ENCODE results near the gene CBY2. TPM values are rescaled to one million over a fixed set of nuclear protein-coding genes. Genes with fewer than 3 reads are reported as not detected.
"Not testable (repeated sequence)": the region's sequence is repeated elsewhere in the genome, so short reads cannot be mapped to it uniquely, and the experiment has no call there.

The CBY2 gene
- total RNA-seq, 1 donor from 2014 or later, result not detected

DNA sequence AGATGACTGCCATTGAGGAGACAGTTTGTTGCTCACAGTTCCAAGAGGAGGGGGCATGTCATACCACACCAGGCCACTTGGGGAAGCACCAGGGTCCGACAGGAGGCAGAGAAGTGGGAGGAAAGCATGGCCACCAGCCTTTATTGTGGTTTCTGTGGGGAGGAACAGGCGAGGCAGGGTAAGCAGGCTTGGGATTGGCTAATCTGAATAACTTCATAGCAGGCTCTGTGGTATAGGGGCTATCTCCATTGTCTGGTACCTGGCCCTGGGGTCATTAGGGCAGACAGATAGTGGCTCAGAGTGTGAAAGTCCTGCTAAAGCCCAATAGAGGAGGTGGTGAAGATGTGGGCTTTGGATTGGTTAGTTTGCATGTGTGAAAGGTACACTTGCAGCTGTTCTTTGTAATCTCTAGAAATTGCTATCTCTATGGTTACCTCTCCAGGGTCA, 35.5 kb downstream of the CBY2 start:
- Histone ChIP-seq H3K9ac (ENCODE audit: low read depth in 1 of 3, low read length in 3 of 3) (no peak overlapping the region), H3K27me3 (ENCODE audit: control insufficient read depth in 3 of 3, insufficient read depth in 3 of 3, low read length in 3 of 3) (no peaks in the 10 kb centered on the region), H3K9me3 (ENCODE audit: control insufficient read depth in 3 of 3, low read length in 3 of 3) (no peaks in the 10 kb centered on the region), H3K4me3 (ENCODE audit: low read length in 3 of 3) (no peak overlapping the region), H3K4me1 (ENCODE audit: control insufficient read depth in 3 of 3, insufficient read depth in 3 of 3, low read length in 3 of 3) (no peaks in the 10 kb centered on the region), H3K36me3 (ENCODE audit: control insufficient read depth in 3 of 3, insufficient read depth in 3 of 3, low read length in 3 of 3) (no peaks in the 10 kb centered on the region), H3K27ac (ENCODE audit: low read depth, low read length) (no peak overlapping the region)

DNA sequence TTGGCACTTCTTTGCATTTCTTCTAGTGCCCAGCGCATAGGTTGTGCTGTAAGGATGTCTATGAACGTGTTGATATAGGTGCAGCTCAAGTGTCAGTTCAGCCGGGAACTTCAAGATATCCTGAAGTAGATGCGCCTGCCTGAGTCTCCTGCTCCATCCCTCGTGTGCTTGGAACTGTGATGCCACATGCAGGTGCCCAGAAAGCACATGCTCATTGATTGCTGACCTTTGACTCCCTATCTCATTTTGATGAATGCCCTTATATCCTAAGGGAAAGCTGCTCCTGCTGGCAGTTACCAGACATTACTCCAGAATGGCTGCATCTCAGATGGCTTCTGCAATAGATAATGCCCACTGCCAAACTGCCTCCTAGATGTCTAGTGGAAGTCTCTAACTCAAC, 40.9 kb downstream of the CBY2 start:
- Histone ChIP-seq H3K9ac (ENCODE audit: low read depth in 1 of 3, low read length in 3 of 3) (no peak overlapping the region), H3K9me3 (ENCODE audit: control insufficient read depth in 3 of 3, low read length in 3 of 3) (no peaks in the 10 kb centered on the region), H3K27me3 (ENCODE audit: control insufficient read depth in 3 of 3, insufficient read depth in 3 of 3, low read length in 3 of 3) (peaks cover 0 to 2% (median 0%) of the 10 kb centered on the region in 3 donors), H3K36me3 (ENCODE audit: control insufficient read depth in 3 of 3, insufficient read depth in 3 of 3, low read length in 3 of 3) (no peaks in the 10 kb centered on the region), H3K4me1 (ENCODE audit: control insufficient read depth in 3 of 3, insufficient read depth in 3 of 3, low read length in 3 of 3) (no peaks in the 10 kb centered on the region), H3K27ac (ENCODE audit: low read depth, low read length) (no peak overlapping the region), H3K4me3 (ENCODE audit: low read length in 3 of 3) (no peak overlapping the region)

DNA sequence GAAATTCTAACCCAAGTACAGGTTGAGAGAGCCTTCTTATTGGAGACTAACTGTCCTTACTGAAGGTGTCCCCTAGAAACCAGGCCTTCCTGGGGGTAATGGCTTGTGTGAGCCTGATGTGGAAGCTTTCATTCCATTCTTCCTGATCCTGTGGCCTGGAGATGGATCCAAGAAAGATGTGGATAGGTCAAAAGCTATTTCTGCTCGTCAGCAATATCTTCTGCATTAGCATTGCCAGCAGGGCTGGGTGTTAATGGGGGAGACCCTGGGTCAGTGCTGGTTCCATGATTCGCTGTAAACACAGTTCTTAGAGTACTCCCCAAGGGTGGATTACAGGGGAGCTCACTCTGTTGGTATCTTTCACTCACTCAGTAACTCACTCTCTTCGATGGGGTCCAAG, 42.9 kb downstream of the CBY2 start:
- H3K4me1 ChIP-seq (ENCODE audit: control insufficient read depth in 3 of 3, insufficient read depth in 3 of 3, low read length in 3 of 3), result no peaks in the 10 kb centered on the region
- H3K4me3 ChIP-seq (ENCODE audit: low read length in 3 of 3), result no peak overlapping the region
- H3K9ac ChIP-seq (ENCODE audit: low read depth in 1 of 3, low read length in 3 of 3), result no peak overlapping the region
- no peak overlapping the region for H3K27ac ChIP-seq (ENCODE audit: low read depth, low read length)
- H3K27me3 ChIP-seq (ENCODE audit: control insufficient read depth in 3 of 3, insufficient read depth in 3 of 3, low read length in 3 of 3), result peaks cover 0 to 4% (median 2%) of the 10 kb centered on the region in 3 donors
- no peaks in the 10 kb centered on the region for H3K36me3 ChIP-seq (ENCODE audit: control insufficient read depth in 3 of 3, insufficient read depth in 3 of 3, low read length in 3 of 3)
- H3K9me3 ChIP-seq (ENCODE audit: control insufficient read depth in 3 of 3, low read length in 3 of 3), result no peaks in the 10 kb centered on the region

DNA sequence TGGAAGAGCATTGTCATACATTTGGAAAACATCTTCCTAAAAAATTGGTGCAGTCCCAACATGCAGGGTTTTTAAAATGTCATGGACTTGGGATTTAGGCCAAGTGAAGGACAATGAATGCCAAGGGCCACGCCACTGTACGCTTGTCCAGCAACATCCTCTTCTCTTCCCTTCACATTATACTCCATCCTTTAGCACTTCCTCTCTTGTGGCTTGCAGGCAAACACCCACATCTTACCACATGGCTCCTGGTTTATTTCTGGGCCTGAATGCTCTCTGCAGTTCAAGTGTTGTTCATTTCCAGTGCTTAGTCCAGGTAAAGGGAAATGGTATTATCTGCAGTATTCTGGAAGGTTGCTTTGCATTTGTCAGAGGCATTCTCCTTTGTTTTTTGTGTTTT, 45.0 kb downstream of the CBY2 start:
- Histone ChIP-seq H3K36me3 (ENCODE audit: control insufficient read depth in 3 of 3, insufficient read depth in 3 of 3, low read length in 3 of 3) (no peaks in the 10 kb centered on the region), H3K9ac (ENCODE audit: low read depth in 1 of 3, low read length in 3 of 3) (no peak overlapping the region), H3K4me1 (ENCODE audit: control insufficient read depth in 3 of 3, insufficient read depth in 3 of 3, low read length in 3 of 3) (no peaks in the 10 kb centered on the region), H3K9me3 (ENCODE audit: control insufficient read depth in 3 of 3, low read length in 3 of 3) (no peaks in the 10 kb centered on the region), H3K27me3 (ENCODE audit: control insufficient read depth in 3 of 3, insufficient read depth in 3 of 3, low read length in 3 of 3) (peaks cover 0 to 4% (median 2%) of the 10 kb centered on the region in 3 donors), H3K27ac (ENCODE audit: low read depth, low read length) (no peak overlapping the region), H3K4me3 (ENCODE audit: low read length in 3 of 3) (no peak overlapping the region)

- Histone ChIP-seq H3K36me3 (ENCODE audit: control insufficient read depth in 3 of 3, insufficient read depth in 3 of 3, low read length in 3 of 3) (no peaks in the 10 kb centered on the region), H3K9me3 (ENCODE audit: control insufficient read depth in 3 of 3, low read length in 3 of 3) (no peaks in the 10 kb centered on the region), H3K27me3 (ENCODE audit: control insufficient read depth in 3 of 3, insufficient read depth in 3 of 3, low read length in 3 of 3) (peaks cover 0 to 4% (median 0%) of the 10 kb centered on the region in 3 donors), H3K4me3 (ENCODE audit: low read length in 3 of 3) (no peak overlapping the region), H3K4me1 (ENCODE audit: control insufficient read depth in 3 of 3, insufficient read depth in 3 of 3, low read length in 3 of 3) (no peaks in the 10 kb centered on the region), H3K27ac (ENCODE audit: low read depth, low read length) (no peak overlapping the region), H3K9ac (ENCODE audit: low read depth in 1 of 3, low read length in 3 of 3) (no peak overlapping the region)
Observed at GRCh38 chr13:45748941-45749759, 47.0 kb downstream of the CBY2 start.

- H3K27me3 ChIP-seq (ENCODE audit: control insufficient read depth in 3 of 3, insufficient read depth in 3 of 3, low read length in 3 of 3), result peaks cover 0 to 4% (median 0%) of the 10 kb centered on the region in 3 donors
- no peaks in the 10 kb centered on the region for H3K36me3 ChIP-seq (ENCODE audit: control insufficient read depth in 3 of 3, insufficient read depth in 3 of 3, low read length in 3 of 3)
- H3K27ac ChIP-seq (ENCODE audit: low read depth, low read length), result no peak overlapping the region
- no peak overlapping the region for H3K9ac ChIP-seq (ENCODE audit: low read depth in 1 of 3, low read length in 3 of 3)
- no peaks in the 10 kb centered on the region for H3K9me3 ChIP-seq (ENCODE audit: control insufficient read depth in 3 of 3, low read length in 3 of 3)
- no peaks in the 10 kb centered on the region for H3K4me1 ChIP-seq (ENCODE audit: control insufficient read depth in 3 of 3, insufficient read depth in 3 of 3, low read length in 3 of 3)
- no peak overlapping the region for H3K4me3 ChIP-seq (ENCODE audit: low read length in 3 of 3)
Observed at GRCh38 chr13:45750566-45750965, 48.4 kb downstream of the CBY2 start.

- Histone ChIP-seq H3K4me1 (ENCODE audit: control insufficient read depth in 3 of 3, insufficient read depth in 3 of 3, low read length in 3 of 3) (no peaks in the 10 kb centered on the region), H3K9me3 (ENCODE audit: control insufficient read depth in 3 of 3, low read length in 3 of 3) (no peaks in the 10 kb centered on the region), H3K4me3 (ENCODE audit: low read length in 3 of 3) (no peak overlapping the region), H3K27me3 (ENCODE audit: control insufficient read depth in 3 of 3, insufficient read depth in 3 of 3, low read length in 3 of 3) (peaks cover 0 to 4% (median 0%) of the 10 kb centered on the region in 3 donors), H3K36me3 (ENCODE audit: control insufficient read depth in 3 of 3, insufficient read depth in 3 of 3, low read length in 3 of 3) (no peaks in the 10 kb centered on the region), H3K27ac (ENCODE audit: low read depth, low read length) (no peak overlapping the region), H3K9ac (ENCODE audit: low read depth in 1 of 3, low read length in 3 of 3) (no peak overlapping the region)
Observed at GRCh38 chr13:45751885-45752284, 49.8 kb downstream of the CBY2 start.

DNA sequence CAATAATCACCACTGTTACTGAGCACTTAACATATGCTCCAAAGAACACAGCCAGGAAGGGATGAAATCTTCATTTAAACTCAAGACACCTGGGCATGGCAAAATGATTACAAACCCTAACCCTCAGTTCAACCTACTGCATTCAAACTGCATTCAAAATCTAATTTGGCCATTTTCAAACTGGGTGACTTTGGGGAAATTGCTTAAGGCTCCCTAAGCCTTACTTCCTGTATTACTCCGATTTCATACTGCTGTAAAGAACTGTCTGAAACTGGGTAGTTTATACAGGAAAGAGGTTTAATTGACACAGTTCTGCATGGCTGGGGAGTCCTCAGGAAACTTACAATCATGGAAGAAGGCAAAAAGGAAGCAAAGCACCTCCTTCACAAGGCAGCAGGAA, 50.4 kb downstream of the CBY2 start:
- no peak overlapping the region for H3K9ac ChIP-seq (ENCODE audit: low read depth in 1 of 3, low read length in 3 of 3)
- no peak overlapping the region for H3K4me3 ChIP-seq (ENCODE audit: low read length in 3 of 3)
- peaks cover 0 to 4% (median 0%) of the 10 kb centered on the region in 3 donors for H3K27me3 ChIP-seq (ENCODE audit: control insufficient read depth in 3 of 3, insufficient read depth in 3 of 3, low read length in 3 of 3)
- H3K36me3 ChIP-seq (ENCODE audit: control insufficient read depth in 3 of 3, insufficient read depth in 3 of 3, low read length in 3 of 3), result no peaks in the 10 kb centered on the region
- H3K9me3 ChIP-seq (ENCODE audit: control insufficient read depth in 3 of 3, low read length in 3 of 3), result peaks cover 0 to 3% (median 3%) of the 10 kb centered on the region in 3 donors
- H3K27ac ChIP-seq (ENCODE audit: low read depth, low read length), result no peak overlapping the region
- no peaks in the 10 kb centered on the region for H3K4me1 ChIP-seq (ENCODE audit: control insufficient read depth in 3 of 3, insufficient read depth in 3 of 3, low read length in 3 of 3)

DNA sequence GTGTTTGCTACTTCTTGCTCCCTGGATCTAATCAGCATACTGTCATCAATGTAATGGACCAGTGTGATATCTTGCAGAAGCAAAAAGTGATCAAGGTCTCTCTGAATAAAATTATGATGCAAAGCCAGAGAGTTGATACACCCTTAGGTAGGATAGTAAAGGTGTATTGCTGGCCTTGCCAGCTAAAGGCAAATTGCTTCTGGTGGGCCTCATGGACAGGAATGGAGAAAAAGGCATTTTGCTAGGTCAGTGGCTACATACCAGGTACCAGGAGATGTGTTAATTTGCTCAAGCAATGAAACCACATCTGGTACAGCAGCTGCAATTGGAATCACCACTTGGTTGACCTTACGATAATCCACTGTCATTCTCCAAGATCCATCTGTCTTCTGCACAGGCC, 54.4 kb downstream of the CBY2 start:
- H3K4me3 ChIP-seq (ENCODE audit: low read length in 3 of 3); H3K27me3 ChIP-seq (ENCODE audit: control insufficient read depth in 3 of 3, insufficient read depth in 3 of 3, low read length in 3 of 3); H3K36me3 ChIP-seq (ENCODE audit: control insufficient read depth in 3 of 3, insufficient read depth in 3 of 3, low read length in 3 of 3); H3K9me3 ChIP-seq (ENCODE audit: control insufficient read depth in 3 of 3, low read length in 3 of 3); H3K27ac ChIP-seq (ENCODE audit: low read depth, low read length); H3K4me1 ChIP-seq (ENCODE audit: control insufficient read depth in 3 of 3, insufficient read depth in 3 of 3, low read length in 3 of 3); H3K9ac ChIP-seq (ENCODE audit: low read depth in 1 of 3, low read length in 3 of 3): not testable (repeated sequence)

DNA sequence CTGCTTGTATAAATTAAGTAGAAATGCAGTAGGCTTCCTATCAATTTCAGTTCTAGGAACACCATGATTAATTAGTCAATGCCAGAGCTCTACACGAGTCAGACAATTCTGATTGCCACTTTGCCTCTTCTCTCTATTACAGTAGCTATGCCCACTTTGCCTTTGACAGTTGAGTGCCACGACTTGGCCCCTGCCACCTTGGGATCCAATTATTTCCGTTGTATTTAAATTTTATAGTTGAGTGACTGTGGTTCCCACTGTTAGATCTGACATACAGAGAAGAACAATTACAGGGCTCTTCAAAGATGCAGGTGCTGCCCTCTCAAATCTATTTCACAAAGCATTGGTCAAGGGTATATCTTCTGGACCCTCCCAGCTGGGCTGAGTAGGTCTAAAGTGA, 55.5 kb downstream of the CBY2 start:
- H3K4me1 ChIP-seq (ENCODE audit: control insufficient read depth in 3 of 3, insufficient read depth in 3 of 3, low read length in 3 of 3); H3K36me3 ChIP-seq (ENCODE audit: control insufficient read depth in 3 of 3, insufficient read depth in 3 of 3, low read length in 3 of 3); H3K9ac ChIP-seq (ENCODE audit: low read depth in 1 of 3, low read length in 3 of 3); H3K27ac ChIP-seq (ENCODE audit: low read depth, low read length); H3K27me3 ChIP-seq (ENCODE audit: control insufficient read depth in 3 of 3, insufficient read depth in 3 of 3, low read length in 3 of 3); H3K9me3 ChIP-seq (ENCODE audit: control insufficient read depth in 3 of 3, low read length in 3 of 3); H3K4me3 ChIP-seq (ENCODE audit: low read length in 3 of 3): not testable (repeated sequence)

Data from skeletal muscle tissue (tissue), 4 donors.